H1 (cell line): ENCODE measurements around the gene ZNFX1. TPM values are rescaled to one million over a fixed set of nuclear protein-coding genes. Genes with fewer than 3 reads are reported as not detected.

Source experiments
- BCL11A ChIP-seq, 2 experiments: IDR thresholded peaks; one replicate each; pipeline ENCODE4 v1.6.1; 2011; ENCODE audit warnings: low read depth in 2 of 2, low read length in 2 of 2, mild to moderate bottlenecking in 2 of 2
- BRCA1 ChIP-seq: IDR thresholded peaks from 2 replicates; pipeline ENCODE4 v1.6.1; 2012; ENCODE audit warnings: low read depth, low read length, improper control_type of control experiment
- JUND ChIP-seq: IDR thresholded peaks from 2 replicates; pipeline ENCODE4 v1.6.1; 2011; ENCODE audit warnings: mild to moderate bottlenecking, improper control_type of control experiment, low read length
- polyA plus RNA-seq, 7 experiments: library from polyadenylated mRNA; depleted of rRNA in 3 of 7; stranded (reverse) in 5 of 7; unstranded in 2 of 7; fragments of >200 nt in 5 of 7; fragments of 200-250 nt in 2 of 7; gene quantifications; 1 replicate in 5 of 7; 2 replicates in 1 of 7; 4 replicates in 1 of 7; pipeline versions ENCODE4 v1.2.1 to v1.2.3, GENCODE V29; 2011 to 2013; ENCODE audit warnings: missing spikeins in 2 of 7, mixed read lengths in 2 of 7
- total RNA-seq: library from RNA; stranded (reverse); fragmentation: NEBNext Ultra II Directional; extraction: Animal tissue kit (Norgen Biotek cat#: 25700); gene quantifications from 2 replicates; pipeline ENCODE4 v1.2.1, GENCODE V29; 2021

ZNFX1 gene
- total and polyA plus RNA-seq, 2 of the 8 experiments (the other 6 are each of a cell fraction or from before 2014, with no cell fraction given), result 3.1 to 11.3 TPM

DNA sequence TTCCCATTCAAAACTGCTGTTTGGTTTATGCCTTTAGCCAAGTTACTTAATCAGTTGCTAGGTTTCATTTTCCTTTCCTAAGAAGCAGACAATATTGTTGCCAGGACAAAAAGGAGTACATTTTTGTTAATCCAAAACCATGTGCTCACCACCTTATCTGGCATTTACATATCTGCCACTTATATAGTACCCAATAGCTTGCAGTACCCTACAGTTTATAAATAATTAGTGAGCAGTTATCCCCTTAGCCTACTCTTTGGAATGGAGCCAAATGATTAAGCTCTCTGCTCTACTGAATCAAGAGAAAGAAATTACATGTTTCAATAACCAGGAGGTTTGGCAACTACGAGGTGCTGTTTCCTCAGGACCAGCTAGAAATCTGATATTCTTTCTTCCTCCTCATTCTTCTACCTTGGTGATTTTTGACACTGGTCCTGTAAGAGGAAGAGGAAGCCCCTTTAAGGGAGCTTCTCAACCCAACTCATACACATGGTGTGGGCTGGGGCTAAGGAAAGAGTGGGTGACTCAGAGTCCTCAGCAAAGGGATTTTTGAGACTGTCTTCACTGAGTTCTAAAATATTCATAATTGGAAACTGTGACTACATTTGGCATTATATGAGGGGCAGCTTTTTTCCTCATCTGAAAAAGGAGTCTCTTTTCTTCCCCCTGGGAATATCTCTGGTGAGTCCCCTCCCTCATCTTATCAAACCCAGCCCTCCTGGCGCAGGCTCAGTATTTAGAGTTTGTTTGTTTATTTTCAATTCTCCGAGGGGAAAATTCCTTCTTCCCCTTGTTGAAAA lies 1.5 kb downstream of the ZNFX1 start (continued):
- no peak for TF ChIP-seq BCL11A (IDR thresholded peaks at IDR 0.05; ENCODE audit: low read depth in 2 of 2, low read length in 2 of 2)
- no peak for TF ChIP-seq BRCA1
- TF ChIP-seq JUND, result no peak
